Measurements from ENCODE around the gene ZCCHC24. TPM values are rescaled to one million over a fixed set of nuclear protein-coding genes. Genes with fewer than 3 reads are reported as not detected.
A peak's percentile ranks its signal among the peaks of the same experiment; 100 is the strongest.

ZCCHC24 gene
- total and polyA plus RNA-seq, 12 donors = 5.8 to 49.0 (median 24.8) TPM

DNA sequence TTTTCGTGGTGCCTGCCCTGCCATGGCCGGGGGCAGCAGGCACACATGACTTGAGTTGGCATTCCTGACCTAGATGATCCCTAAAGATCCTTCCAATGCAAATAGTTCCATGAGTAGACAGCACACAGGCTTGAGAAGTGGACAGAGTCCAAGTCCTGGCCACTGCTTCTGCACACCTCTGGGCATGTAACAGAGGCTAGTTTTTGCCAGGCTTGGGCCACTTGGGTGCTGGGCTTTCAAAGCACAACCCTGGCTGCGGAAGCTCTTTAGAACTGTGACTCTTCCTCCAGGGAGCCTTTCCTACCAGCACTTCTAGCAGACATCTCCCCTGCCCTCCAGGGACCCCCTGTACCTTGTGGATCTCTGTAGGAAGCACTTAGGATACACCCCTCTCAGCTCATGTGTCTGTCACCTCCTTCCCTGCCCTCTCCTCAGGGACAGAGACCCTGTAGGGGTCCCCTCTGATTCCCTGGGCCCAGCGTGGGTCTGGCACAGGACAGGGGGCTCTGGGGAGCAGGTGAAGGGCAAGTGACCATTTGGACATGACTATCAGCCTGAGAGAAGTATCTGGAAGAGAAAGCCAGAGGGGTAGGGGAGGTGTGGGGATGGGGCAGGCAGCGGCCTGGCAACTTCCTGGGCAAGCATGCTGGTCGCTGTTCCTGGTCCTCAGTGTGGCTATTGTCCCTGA is 36.2 kb downstream of the ZCCHC24 start:
- H3K27ac ChIP-seq = peak overlapping the region in 2 of 5 donors; percentile 44 to 88
- intact Hi-C loops (cut with DNase I) = no loop called here

DNA sequence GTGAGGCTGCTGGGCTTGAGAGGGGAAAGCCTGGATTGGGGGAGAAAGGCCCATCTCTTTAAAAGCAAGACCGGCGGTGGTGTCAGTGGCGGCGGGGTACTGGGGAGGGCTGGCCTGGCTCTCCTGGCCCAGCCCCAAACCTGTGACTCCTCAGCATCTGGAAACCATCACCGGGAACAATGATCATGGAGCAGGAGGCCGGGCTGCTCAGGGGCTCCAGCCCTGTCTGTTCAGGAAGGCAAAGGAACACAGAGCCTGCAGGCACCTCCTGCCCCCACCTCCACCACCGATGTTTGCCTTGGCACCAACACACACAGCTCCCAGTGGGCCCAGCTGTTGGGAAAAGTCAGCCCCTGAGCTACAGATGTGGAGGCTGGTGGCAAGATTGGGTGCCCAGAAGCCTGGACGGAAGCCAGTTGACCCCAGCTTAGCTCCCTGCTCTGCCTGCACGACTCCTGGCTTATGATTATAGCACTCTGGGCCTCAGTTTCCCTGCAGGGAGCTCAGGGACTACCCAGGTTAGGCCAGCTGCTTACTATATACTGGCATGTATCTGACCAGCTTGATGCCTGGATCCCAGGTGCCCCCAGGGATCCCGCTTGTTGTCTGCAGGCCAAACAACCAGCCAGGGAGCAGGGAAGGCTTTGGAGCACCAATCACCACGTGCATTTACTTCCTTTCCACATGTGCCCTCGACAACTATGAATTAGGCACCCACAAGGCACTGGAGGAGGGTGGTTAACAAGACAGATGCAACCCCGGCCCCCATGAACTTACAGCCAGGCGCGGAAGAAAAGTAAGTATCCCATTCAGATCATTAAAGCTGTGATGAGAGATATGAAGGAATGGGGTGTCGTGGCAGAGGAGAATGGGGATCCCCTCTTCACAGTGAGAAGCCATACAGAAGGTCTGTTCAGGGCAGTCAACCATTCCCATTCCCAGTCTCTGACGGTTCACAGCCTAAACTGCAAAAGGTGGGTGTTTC is 37.3 kb downstream of the ZCCHC24 start:
- 73 to 85% (median 80%) methylated on average over 8 to 17 of the region's 17 CpGs for WGBS, 4 donors
- H3K36me3 ChIP-seq (replicated peaks in 1 of 2) = no peaks in the 10 kb centered on the region
- H3K4me1 ChIP-seq (replicated peaks in 1 of 2) = peaks cover 27 to 70% of the 10 kb centered on the region in 2 donors
- DNase-seq = no peak
- H3K27ac ChIP-seq = peak overlapping the region in 2 of 5 donors; percentile 38 to 88
- TF ChIP-seq POLR2A (IDR thresholded peaks at IDR 0.05) = no peak
- TF ChIP-seq, protein P1, sequence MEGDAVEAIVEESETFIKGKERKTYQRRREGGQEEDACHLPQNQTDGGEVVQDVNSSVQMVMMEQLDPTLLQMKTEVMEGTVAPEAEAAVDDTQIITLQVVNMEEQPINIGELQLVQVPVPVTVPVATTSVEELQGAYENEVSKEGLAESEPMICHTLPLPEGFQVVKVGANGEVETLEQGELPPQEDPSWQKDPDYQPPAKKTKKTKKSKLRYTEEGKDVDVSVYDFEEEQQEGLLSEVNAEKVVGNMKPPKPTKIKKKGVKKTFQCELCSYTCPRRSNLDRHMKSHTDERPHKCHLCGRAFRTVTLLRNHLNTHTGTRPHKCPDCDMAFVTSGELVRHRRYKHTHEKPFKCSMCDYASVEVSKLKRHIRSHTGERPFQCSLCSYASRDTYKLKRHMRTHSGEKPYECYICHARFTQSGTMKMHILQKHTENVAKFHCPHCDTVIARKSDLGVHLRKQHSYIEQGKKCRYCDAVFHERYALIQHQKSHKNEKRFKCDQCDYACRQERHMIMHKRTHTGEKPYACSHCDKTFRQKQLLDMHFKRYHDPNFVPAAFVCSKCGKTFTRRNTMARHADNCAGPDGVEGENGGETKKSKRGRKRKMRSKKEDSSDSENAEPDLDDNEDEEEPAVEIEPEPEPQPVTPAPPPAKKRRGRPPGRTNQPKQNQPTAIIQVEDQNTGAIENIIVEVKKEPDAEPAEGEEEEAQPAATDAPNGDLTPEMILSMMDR (IDR thresholded peaks at IDR 0.05) = no peak
- no peak overlapping the region for H3K4me3 ChIP-seq
- H3K9me3 ChIP-seq (replicated peaks in 1 of 3) = no peaks in the 10 kb centered on the region
- H3K27me3 ChIP-seq = no peaks in the 10 kb centered on the region
- intact Hi-C loops (cut with DNase I) = no loop called here

More for the DNA sequence above, 36.2 kb downstream of the ZCCHC24 start:
- TF ChIP-seq, protein P1 (IDR thresholded peaks at IDR 0.05) = no peak
- TF ChIP-seq POLR2A (IDR thresholded peaks at IDR 0.05) = no peak
- Histone ChIP-seq H3K9me3 (replicated peaks in 1 of 3) (no peaks in the 10 kb centered on the region), H3K4me1 (replicated peaks in 1 of 2) (peaks cover 27 to 65% of the 10 kb centered on the region in 2 donors), H3K27me3 (no peaks in the 10 kb centered on the region), H3K4me3 (no peak overlapping the region), H3K36me3 (replicated peaks in 1 of 2) (no peaks in the 10 kb centered on the region)
- 85 to 89% (median 86%) methylated on average over 2 to 6 of the region's 6 CpGs for WGBS, 4 donors
- DNase-seq = no peak

DNA sequence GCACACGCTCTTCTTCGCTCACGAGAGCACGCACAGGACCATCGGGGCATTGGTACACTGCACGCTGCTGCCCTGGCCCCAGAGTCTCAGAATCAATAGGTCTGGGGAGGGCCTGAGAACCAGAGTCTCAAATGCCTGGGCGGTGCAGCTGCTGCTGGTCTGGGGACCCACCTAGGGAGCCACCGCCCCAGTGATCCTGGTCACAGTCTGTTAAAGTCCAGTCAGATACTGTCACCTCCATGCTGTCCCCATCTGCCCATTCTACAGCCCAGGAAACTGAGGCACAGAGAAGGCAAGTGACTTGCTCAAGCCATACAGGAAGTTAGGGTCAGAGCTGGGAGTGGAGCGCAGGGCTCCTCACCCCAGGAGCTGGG is 38.0 kb downstream of the ZCCHC24 start:
- no peak for TF ChIP-seq POLR2A (IDR thresholded peaks at IDR 0.05)
- TF ChIP-seq, protein P1 (IDR thresholded peaks at IDR 0.05) = no peak
- Histone ChIP-seq H3K36me3 (replicated peaks in 1 of 2) (no peaks in the 10 kb centered on the region), H3K4me1 (replicated peaks in 1 of 2) (peaks cover 27 to 77% of the 10 kb centered on the region in 2 donors), H3K27ac (peak overlapping the region in 2 of 5 donors; percentile 38 to 88), H3K9me3 (replicated peaks in 1 of 3) (no peaks in the 10 kb centered on the region), H3K27me3 (no peaks in the 10 kb centered on the region), H3K4me3 (no peak overlapping the region)
- DNase-seq = no peak
- WGBS, 4 donors = 88 to 96% (median 93%) methylated on average over 6 to 9 of the region's 9 CpGs
- intact Hi-C loops (cut with DNase I) = no loop called here
